T-helper 17 cell (primary cell): ENCODE results near the gene ELMOD1. TPM values are rescaled to one million over a fixed set of nuclear protein-coding genes. Genes with fewer than 3 reads are reported as not detected.

ENCODE experiments used
- ATAC-seq: fragments of 150-1000 bp; cut with Tn5 transposase; 2 replicates; pipeline ENCODE4 v1.10.0; 2021; ENCODE audit warnings: mild to moderate bottlenecking, moderate library complexity
- DNase-seq, 3 donors: peaks; one replicate each; pipeline versions ENCODE4 v3.0.0 to v3.0.0-alpha.2; 2020 to 2021
- H3K9me3 ChIP-seq: one replicate; pipeline ENCODE4 v1.7.0; 2013; ENCODE audit warnings: low read length, mild to moderate bottlenecking; ENCODE audit not compliant: control insufficient read depth, poor library complexity, severe bottlenecking
- H3K27ac Mint-ChIP-seq: one replicate; pipeline ENCODE4 v1.8.0; 2022; ENCODE audit warnings: mild to moderate bottlenecking, moderate library complexity, mixed read lengths
- H3K27me3 Mint-ChIP-seq: one replicate; pipeline ENCODE4 v1.8.0; 2022; ENCODE audit warnings: mixed read lengths
- H3K36me3 Mint-ChIP-seq: one replicate; pipeline ENCODE4 v1.8.0; 2022; ENCODE audit warnings: low read depth, mixed read lengths
- H3K4me1 Mint-ChIP-seq: one replicate; pipeline ENCODE4 v1.8.0; 2022; ENCODE audit warnings: mild to moderate bottlenecking, mixed read lengths
- H3K4me3 Mint-ChIP-seq: one replicate; pipeline ENCODE4 v1.8.0; 2022; ENCODE audit warnings: mild to moderate bottlenecking, moderate library complexity, mixed read lengths
- total RNA-seq, 4 donors: library from RNA in 2 of 4; stranded (reverse) in 2 of 4; gene quantifications; one replicate each; pipeline ENCODE4 v1.2.3 and lab custom pipeline; 2022 to 2026

The ELMOD1 gene
- total RNA-seq, 2 donors from 2014 or later: not detected

- peaks cover 4% of the 10 kb centered on the region for H3K4me1 Mint-ChIP-seq
- no peak for ATAC-seq
- H3K36me3 Mint-ChIP-seq: peaks cover 2% of the 10 kb centered on the region
Observed at GRCh38 chr11:107669191-107669740, 78.3 kb downstream of the ELMOD1 start.

GRCh38 chr11:107669893-107670601 is 79.1 kb downstream of the ELMOD1 start:
- Mint-ChIP-seq H3K4me3 (no peak overlapping the region), H3K27me3 (peaks cover 36% of the 10 kb centered on the region), H3K36me3 (no peaks in the 10 kb centered on the region), H3K4me1 (peaks cover 2% of the 10 kb centered on the region), H3K27ac (no peak overlapping the region)
- DNase-seq: no peak
- H3K9me3 ChIP-seq: no peaks in the 10 kb centered on the region
- no peak for ATAC-seq

More at GRCh38 chr11:107669191-107669740, 78.3 kb downstream of the ELMOD1 start:
- H3K4me3 Mint-ChIP-seq: no peak overlapping the region
- peaks cover 39% of the 10 kb centered on the region for H3K27me3 Mint-ChIP-seq
- no peaks in the 10 kb centered on the region for H3K9me3 ChIP-seq
- H3K27ac Mint-ChIP-seq: no peak overlapping the region
- DNase-seq: no peak

- no peak overlapping the region for H3K27ac Mint-ChIP-seq
- H3K4me1 Mint-ChIP-seq: peaks cover 2% of the 10 kb centered on the region
- peaks cover 36% of the 10 kb centered on the region for H3K27me3 Mint-ChIP-seq
- H3K36me3 Mint-ChIP-seq: no peaks in the 10 kb centered on the region
- no peaks in the 10 kb centered on the region for H3K9me3 ChIP-seq
- no peak for DNase-seq
- ATAC-seq: no peak
- no peak overlapping the region for H3K4me3 Mint-ChIP-seq
Observed at GRCh38 chr11:107675902-107676301, 85.0 kb downstream of the ELMOD1 start.

GRCh38 chr11:107676336-107677057 is 85.5 kb downstream of the ELMOD1 start:
- H3K27me3 Mint-ChIP-seq: peaks cover 36% of the 10 kb centered on the region
- H3K9me3 ChIP-seq: no peaks in the 10 kb centered on the region
- H3K27ac Mint-ChIP-seq: no peak overlapping the region
- peaks cover 2% of the 10 kb centered on the region for H3K4me1 Mint-ChIP-seq
- DNase-seq: no peak
- no peak for ATAC-seq
- no peak overlapping the region for H3K4me3 Mint-ChIP-seq
- no peaks in the 10 kb centered on the region for H3K36me3 Mint-ChIP-seq

DNA sequence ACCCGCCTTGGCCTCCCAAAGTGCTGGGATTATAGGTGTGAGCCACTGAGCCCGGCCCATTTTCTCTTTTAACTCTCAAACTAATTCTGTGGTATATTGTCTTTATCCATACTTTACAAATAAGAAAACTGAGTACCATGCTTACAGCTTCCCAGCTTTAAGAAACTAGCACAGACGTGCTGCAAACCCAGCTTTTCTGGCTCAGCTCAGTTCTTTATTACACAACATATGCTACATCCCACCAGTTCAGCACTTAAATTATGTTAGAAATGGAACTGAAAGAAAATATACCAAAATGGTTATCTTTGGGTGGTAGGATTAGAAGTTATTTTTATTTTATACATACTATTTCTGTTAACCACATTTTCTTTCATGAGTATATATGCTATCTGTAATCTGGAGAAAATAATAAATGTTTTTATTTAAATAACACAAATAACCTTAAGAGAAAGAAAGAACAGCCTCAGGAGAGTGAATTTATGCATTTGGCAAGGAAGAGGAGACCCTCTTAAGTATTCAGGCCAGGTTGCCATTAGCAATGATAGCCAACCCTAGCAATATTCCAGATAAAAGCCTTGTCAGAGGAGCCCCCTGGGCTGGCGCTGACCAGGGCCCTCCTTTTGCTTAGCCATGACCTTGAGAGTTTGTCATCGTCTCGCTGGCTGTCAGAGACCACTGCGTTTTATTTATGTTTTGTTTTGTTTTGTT is 87.1 kb downstream of the ELMOD1 start:
- Mint-ChIP-seq H3K4me1 (peaks cover 2% of the 10 kb centered on the region), H3K36me3 (no peaks in the 10 kb centered on the region), H3K4me3 (no peak overlapping the region), H3K27ac (no peak overlapping the region), H3K27me3 (peaks cover 29% of the 10 kb centered on the region)
- no peaks in the 10 kb centered on the region for H3K9me3 ChIP-seq
- no peak for DNase-seq
- no peak for ATAC-seq

- H3K9me3 ChIP-seq: no peaks in the 10 kb centered on the region
- no peaks in the 10 kb centered on the region for H3K36me3 Mint-ChIP-seq
- DNase-seq: no peak
- no peak for ATAC-seq
- H3K27ac Mint-ChIP-seq: no peak overlapping the region
- H3K4me3 Mint-ChIP-seq: no peak overlapping the region
- peaks cover 2% of the 10 kb centered on the region for H3K4me1 Mint-ChIP-seq
- peaks cover 29% of the 10 kb centered on the region for H3K27me3 Mint-ChIP-seq
Observed at GRCh38 chr11:107678632-107678971, 87.7 kb downstream of the ELMOD1 start.

GRCh38 chr11:107679255-107680024 is 88.5 kb downstream of the ELMOD1 start:
- no peaks in the 10 kb centered on the region for H3K36me3 Mint-ChIP-seq
- H3K27me3 Mint-ChIP-seq: peaks cover 29% of the 10 kb centered on the region
- no peak overlapping the region for H3K4me3 Mint-ChIP-seq
- ATAC-seq (no peak), DNase-seq (no peak)
- H3K27ac Mint-ChIP-seq: no peak overlapping the region
- H3K4me1 Mint-ChIP-seq: peaks cover 2% of the 10 kb centered on the region
- H3K9me3 ChIP-seq: no peaks in the 10 kb centered on the region

GRCh38 chr11:107682171-107682570 is 91.2 kb downstream of the ELMOD1 start:
- ATAC-seq (no peak), DNase-seq (no peak)
- no peak overlapping the region for H3K4me3 Mint-ChIP-seq
- no peak overlapping the region for H3K27ac Mint-ChIP-seq
- no peaks in the 10 kb centered on the region for H3K9me3 ChIP-seq
- H3K4me1 Mint-ChIP-seq: no peaks in the 10 kb centered on the region
- H3K36me3 Mint-ChIP-seq: no peaks in the 10 kb centered on the region
- peaks cover 22% of the 10 kb centered on the region for H3K27me3 Mint-ChIP-seq

- Mint-ChIP-seq H3K4me1 (no peaks in the 10 kb centered on the region), H3K36me3 (no peaks in the 10 kb centered on the region), H3K27me3 (peaks cover 24% of the 10 kb centered on the region), H3K27ac (no peak overlapping the region), H3K4me3 (no peak overlapping the region)
- no peaks in the 10 kb centered on the region for H3K9me3 ChIP-seq
- DNase-seq: no peak
- no peak for ATAC-seq
Observed at GRCh38 chr11:107682572-107682971, 91.6 kb downstream of the ELMOD1 start.

GRCh38 chr11:107683061-107683460 is 92.1 kb downstream of the ELMOD1 start:
- DNase-seq (no peak), ATAC-seq (no peak)
- Mint-ChIP-seq H3K27me3 (peaks cover 28% of the 10 kb centered on the region), H3K4me3 (no peak overlapping the region), H3K27ac (no peak overlapping the region), H3K36me3 (no peaks in the 10 kb centered on the region), H3K4me1 (peaks cover 2% of the 10 kb centered on the region)
- no peaks in the 10 kb centered on the region for H3K9me3 ChIP-seq

DNA sequence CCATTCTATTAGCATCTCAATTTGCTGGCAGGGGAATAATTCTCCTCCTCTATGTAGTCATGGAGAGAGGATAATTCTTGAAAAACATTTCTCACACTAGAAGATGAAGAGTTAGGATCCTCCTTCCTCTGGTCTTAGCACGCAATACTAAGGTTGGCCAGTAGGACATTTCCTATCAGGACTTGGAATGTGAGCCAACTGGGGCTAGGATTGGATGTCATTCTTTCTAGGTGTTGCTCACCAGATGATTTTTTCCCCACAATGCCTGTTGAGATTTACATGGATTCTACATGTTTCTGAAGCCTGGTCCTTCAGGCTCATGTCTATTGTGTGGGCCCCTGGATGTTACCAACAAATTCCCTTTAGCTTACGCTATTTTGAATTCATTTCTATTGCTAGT is 92.9 kb downstream of the ELMOD1 start:
- peaks cover 2% of the 10 kb centered on the region for H3K4me1 Mint-ChIP-seq
- H3K4me3 Mint-ChIP-seq: no peak overlapping the region
- peaks cover 24% of the 10 kb centered on the region for H3K27me3 Mint-ChIP-seq
- no peaks in the 10 kb centered on the region for H3K36me3 Mint-ChIP-seq
- no peak overlapping the region for H3K27ac Mint-ChIP-seq
- no peak for ATAC-seq
- DNase-seq: no peak
- H3K9me3 ChIP-seq: no peaks in the 10 kb centered on the region

GRCh38 chr11:107688322-107688918 is 97.5 kb downstream of the ELMOD1 start:
- peaks cover 40% of the 10 kb centered on the region for H3K27me3 Mint-ChIP-seq
- H3K36me3 Mint-ChIP-seq: no peaks in the 10 kb centered on the region
- ATAC-seq: no peak
- DNase-seq: no peak
- no peaks in the 10 kb centered on the region for H3K9me3 ChIP-seq
- peaks cover 6% of the 10 kb centered on the region for H3K4me1 Mint-ChIP-seq
- H3K27ac Mint-ChIP-seq: no peak overlapping the region
- no peak overlapping the region for H3K4me3 Mint-ChIP-seq
